ENCODE results near the gene RHBDL3. TPM values are rescaled to one million over a fixed set of nuclear protein-coding genes. Genes with fewer than 3 reads are reported as not detected.

The RHBDL3 gene
- total RNA-seq, 1 experiment from 2014 or later: 12.5 TPM

- Histone ChIP-seq H3K79me1 (ENCODE audit: insufficient read depth, low read depth, low read length, poor library complexity, severe bottlenecking) (no peaks in the 10 kb centered on the region), H3T11ph (ENCODE audit: low read length) (no peak overlapping the region), H3K27me3 (ENCODE audit: insufficient read depth, low read length) (no peaks in the 10 kb centered on the region), H2BK120ac (ENCODE audit: low read depth, low read length, poor library complexity, severe bottlenecking) (no peak overlapping the region), H3K14ac (ENCODE audit: insufficient read depth, low read length) (no peak overlapping the region), H3K9ac (ENCODE audit: extremely low read depth, insufficient read length, low read length) (no peak overlapping the region), H2AK5ac (ENCODE audit: insufficient read length, low read length) (no peak overlapping the region), H3K56ac (ENCODE audit: insufficient read length, low read depth, low read length) (no peak overlapping the region), H3K18ac (ENCODE audit: insufficient read length, low read depth, low read length) (no peak overlapping the region), H3K4ac (ENCODE audit: low read depth, low read length) (no peak overlapping the region), H3K23me2 (ENCODE audit: insufficient read length, low read depth, low read length, poor library complexity, severe bottlenecking) (no peaks in the 10 kb centered on the region), H3K27ac (ENCODE audit: insufficient read length, low read depth, low read length) (no peak overlapping the region), H2BK5ac (ENCODE audit: insufficient read length, low read length) (no peak overlapping the region), H3K9me3 (ENCODE audit: control insufficient read depth, low read depth, low read length) (no peaks in the 10 kb centered on the region), H4K20me1 (ENCODE audit: control insufficient read depth, insufficient read depth, insufficient read length) (no peaks in the 10 kb centered on the region), H2BK15ac (ENCODE audit: low read depth, low read length) (no peak overlapping the region), H3K4me1 (ENCODE audit: insufficient read depth, low read length) (peaks cover 6% of the 10 kb centered on the region; the same call in 1 of the 2 replicates), H4K5ac (ENCODE audit: insufficient read length, low read depth, low read length) (no peak overlapping the region), H2AFZ (ENCODE audit: low read length) (no peak overlapping the region), H4K8ac (replicated peaks; ENCODE audit: insufficient read length, low read depth, low read length) (no peak overlapping the region), H2BK20ac (ENCODE audit: low read depth, low read length, poor library complexity, severe bottlenecking) (no peak overlapping the region), H2BK12ac (ENCODE audit: insufficient read length, low read depth, low read length) (no peak overlapping the region), H3K23ac (ENCODE audit: insufficient read length, low read depth, low read length) (no peak overlapping the region), H3K79me2 (ENCODE audit: insufficient read depth, low read length) (no peaks in the 10 kb centered on the region), H4K91ac (ENCODE audit: insufficient read length, low read depth, low read length) (no peak overlapping the region), H3K4me2 (ENCODE audit: insufficient read depth, insufficient read length, low read length) (no peak overlapping the region)
- WGBS (ENCODE audit: extremely low coverage, insufficient read length, low lambda C conversion rate): no CpG with 5 or more reads among the region's 3 CpGs
- Mint-ChIP-seq H3K4me3 (0 out of 5 replicates have a peak overlapping the region, but pooled peaks of 1 of the 2 experiments have one; percentile 29), H3K36me3 (ENCODE audit: insufficient read depth in 1 of 3, low read depth in 3 of 3) (peaks cover 0 to 2% (median 2%) of the 10 kb centered on the region in 3 experiments; a peak in 2 of 7 replicates), H3K9me3 (no peaks in the 10 kb centered on the region), H3K4me1 (peaks cover 30 to 36% of the 10 kb centered on the region in 2 experiments), H3K27ac (peak overlapping the region in 1 of 3 experiments; percentile 33; a peak in 1 of 7 replicates), H3K27me3 (ENCODE audit: low read depth) (no peaks in the 10 kb centered on the region)
- no peak for TF ChIP-seq CTCF (conservative IDR thresholded peaks at IDR 0.05)
- DNase-seq: no peak
Observed at GRCh38 chr17:32226886-32227285, 38.7 kb upstream of the RHBDL3 start.
